OCI-LY3 (cell line): ENCODE measurements around the gene ZNF24.

Source experiments
- CTCF ChIP-seq: fragments of 200-600, 300-600 bp; sonication (generic); IDR thresholded peaks from 2 replicates; pipeline ENCODE4 v1.5.1; 2014; ENCODE audit warnings: antibody characterized with exemption, low read length, low read depth
- EZH2phosphoT487 ChIP-seq: fragments of 200-600 bp; shearing (Covaris generic); IDR thresholded peaks from 2 replicates; pipeline ENCODE4 v1.6.1; 2018; ENCODE audit warnings: antibody characterized with exemption, mixed run types, low read depth

GRCh38 chr18:35361570-35362321, 17.5 kb upstream of the ZNF24 start:
- no peak for TF ChIP-seq CTCF
- no peak for TF ChIP-seq EZH2phosphoT487
